Fibroblast of upper back skin (primary cell): Measurements from ENCODE around the gene NAA40.

Experiments used
- DNase-seq: peaks from one replicate; pipeline ENCODE4 v3.0.0-alpha.2; 2013

Gene NAA40

DNA sequence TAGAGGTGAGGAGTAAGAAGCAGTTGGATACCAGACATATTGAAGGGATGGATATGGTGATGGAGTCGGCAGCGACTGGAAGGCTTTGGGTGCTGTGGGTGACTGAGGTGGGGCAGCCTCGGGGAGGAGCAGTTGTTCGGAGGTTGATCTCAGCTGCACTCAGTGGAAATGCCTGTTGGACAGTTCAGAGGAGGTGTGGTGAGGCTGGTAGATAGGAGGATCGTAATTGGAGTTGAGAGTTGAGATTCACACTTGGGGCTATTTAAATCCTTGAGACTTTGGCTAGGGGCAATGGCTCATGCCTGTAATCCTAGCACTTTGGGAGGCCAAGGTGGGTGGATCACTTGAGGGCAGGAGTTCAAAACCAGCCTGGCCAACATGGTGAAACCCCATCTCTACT lies 54.3 kb downstream of the NAA40 start:
- DNase-seq, result no peak

DNA sequence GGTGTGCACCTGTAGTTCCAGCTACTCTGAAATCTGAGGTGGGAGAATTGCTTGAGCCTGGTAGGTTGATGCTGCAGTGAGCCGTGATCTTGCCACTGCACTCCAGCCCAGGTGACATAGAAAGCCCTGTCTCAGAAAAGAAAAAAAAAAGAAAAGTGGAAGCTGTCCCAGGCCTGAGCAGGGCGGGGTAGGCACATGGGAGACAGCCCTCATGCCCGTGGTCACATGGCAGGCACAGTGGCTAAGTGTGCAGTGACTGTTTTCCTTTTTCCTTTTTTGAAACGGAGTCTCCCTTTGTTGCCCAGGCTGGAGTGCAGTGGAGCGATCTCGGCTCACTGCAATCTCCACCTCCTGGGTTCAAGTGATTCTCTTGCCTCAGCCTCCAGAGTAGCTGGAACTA lies 55.2 kb downstream of the NAA40 start:
- DNase-seq, result no peak

DNA sequence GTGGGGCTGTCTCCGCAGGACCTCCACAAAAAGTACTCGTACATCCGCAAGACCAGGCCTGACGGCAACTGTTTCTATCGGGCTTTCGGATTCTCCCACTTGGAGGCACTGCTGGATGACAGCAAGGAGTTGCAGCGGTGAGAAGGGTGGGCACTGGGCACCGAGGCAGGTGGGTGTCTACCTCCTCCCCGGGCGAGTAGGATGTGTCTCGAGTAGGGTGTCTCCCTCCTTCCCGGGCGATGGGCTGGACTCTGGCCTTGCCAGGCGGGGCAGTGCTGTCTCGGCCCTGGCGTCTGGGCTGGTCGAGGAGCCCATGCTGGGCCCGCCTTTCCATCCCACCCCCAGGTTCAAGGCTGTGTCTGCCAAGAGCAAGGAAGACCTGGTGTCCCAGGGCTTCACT lies 57.7 kb downstream of the NAA40 start:
- DNase-seq, result no peak

DNA sequence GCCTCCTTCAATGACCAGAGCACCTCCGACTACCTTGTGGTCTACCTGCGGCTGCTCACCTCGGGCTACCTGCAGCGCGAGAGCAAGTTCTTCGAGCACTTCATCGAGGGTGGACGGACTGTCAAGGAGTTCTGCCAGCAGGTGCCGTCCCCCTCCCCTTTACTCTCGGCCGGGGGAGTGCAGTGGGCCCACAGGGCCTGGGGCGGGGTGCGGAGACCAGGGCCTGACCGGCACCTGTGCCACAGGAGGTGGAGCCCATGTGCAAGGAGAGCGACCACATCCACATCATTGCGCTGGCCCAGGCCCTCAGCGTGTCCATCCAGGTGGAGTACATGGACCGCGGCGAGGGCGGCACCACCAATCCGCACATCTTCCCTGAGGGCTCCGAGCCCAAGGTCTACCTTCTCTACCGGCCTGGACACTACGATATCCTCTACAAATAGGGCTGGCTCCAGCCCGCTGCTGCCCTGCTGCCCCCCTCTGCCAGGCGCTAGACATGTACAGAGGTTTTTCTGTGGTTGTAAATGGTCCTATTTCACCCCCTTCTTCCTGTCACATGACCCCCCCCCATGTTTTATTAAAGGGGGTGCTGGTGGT lies 58.4 kb downstream of the NAA40 start:
- DNase-seq, result no peak

DNA sequence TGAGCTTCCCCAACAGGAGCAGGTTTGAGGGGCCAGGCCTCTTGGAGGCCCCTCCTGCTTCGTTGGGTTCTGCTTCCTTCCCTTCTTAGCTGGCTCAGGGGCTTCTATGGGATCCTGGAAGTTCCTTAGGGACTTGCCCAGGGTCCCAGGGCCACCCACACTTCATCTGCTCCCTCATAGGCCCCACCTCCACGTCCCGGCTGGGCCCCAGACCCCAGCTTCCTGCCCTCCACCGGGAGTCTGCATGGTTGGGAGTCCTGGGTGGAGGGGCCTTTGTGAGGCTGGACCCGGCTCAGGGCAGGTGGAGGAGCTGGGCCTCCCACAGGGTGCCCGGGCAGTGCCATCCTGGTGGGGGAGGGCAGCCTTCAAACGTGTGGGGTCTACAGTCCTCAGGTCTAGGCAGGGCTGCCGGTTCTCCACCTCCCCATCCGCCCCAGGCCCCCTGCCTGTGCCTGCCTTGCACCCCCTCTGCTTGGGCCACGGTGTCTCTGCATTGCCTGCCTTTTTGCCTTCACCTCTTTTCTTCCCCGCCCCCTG lies 59.1 kb downstream of the NAA40 start:
- no peak for DNase-seq

DNA sequence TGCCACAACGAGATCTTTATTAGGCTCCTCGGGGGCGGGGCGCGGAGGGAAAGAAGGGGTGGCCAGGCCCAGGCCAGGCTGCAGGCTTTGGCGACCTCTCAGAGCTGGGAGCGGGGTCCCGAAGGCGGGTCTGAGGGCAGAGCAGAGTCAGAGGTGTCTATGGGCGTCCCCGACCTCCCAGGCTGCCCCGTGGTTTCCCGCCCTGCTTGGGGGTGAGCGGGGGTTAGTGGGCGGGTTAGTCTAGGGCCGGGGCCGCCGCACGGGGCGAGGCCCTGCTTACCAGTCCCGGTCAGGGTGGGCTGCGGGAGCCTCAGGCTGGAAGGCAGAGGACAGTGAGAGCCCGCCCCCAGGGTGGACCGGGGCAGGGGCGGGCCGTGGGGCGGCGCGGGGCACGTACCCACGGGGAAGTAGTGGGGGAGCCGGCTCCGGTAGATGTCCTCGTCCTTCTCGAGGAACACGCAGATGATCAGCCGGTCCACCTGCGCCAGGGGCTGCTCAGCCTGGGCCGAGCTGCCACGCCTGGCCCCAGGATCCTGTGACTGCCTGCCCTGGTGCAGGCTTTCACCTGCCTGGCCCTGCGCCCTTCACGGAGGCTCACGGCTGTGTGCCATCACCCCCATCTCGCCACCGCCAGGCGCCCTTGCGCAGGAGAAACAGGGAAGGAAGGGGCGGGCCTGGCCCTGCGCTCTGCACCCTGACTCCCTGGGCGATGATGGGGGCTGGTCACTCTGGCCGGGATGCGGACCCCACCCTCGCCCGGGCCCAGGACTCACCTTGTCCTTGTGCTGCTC lies 60.0 kb downstream of the NAA40 start:
- DNase-seq, result no peak

DNA sequence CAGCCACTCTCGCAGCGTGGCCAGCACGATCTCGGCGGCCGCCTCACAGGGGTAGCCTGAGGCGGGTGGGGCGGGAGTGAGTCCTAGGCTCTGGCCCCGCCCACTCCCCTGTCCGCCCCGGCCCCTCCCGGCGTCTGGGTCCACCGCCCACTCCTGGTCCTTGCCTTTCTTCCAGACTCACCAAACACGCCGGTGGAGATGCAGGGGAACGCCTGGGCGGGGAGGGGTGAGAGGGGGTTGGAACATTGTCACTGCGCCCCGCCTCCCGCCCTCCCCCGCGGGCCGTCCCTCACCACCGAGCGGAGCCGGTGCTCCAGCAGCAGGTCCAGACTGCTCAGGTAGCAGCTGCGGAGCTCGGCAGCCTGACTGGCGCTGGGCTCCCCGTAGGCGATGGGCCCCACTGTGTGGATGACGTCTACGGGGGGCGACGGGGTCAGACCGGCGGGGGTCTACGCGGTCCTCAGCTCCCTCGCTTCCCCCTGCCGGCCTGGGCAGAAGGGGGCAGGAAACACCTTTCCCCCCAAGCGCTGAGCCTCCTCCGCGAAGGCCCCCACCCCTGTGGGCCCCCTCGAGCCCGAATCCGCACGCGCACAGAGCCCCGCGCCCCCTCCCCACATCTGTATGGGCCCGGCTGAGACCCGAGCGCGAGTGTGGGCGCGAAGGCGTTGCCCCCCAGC lies 60.7 kb downstream of the NAA40 start:
- peak; percentile 40 for DNase-seq

DNA sequence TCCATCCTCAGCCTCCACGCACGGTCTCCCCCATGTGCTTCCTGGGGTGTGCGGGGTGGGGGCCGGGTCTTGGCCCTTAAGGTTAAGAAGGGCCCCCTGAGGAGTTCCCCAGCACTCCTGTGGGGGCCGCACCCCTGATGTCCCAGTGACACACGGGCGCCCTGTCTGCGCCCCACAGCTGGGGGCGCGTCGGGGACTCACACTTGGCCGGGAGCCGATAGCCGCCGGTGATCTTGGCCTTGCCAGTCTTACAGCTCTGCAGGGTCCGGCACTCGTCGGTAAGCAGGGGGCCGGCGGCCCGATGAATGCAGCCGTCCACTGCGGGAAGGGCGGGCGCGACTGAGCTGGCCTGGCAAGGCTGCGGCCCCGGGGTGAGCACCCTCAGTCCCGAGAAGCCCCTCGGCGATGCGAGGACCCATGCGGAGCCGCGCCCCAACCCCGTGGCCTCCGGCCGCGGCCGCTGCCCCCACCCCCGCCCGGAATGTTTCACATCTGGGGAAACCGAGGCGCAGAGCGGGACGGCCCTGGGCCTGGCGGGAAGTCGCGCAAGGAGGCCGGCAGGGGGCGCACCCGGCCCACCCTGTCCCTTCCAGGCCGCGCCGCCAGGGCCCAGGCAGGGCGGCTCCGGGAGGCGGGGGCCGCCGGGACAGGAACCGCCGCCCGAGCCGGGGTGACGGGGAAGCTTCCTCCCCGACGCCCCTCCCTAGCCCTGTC lies 61.4 kb downstream of the NAA40 start:
- DNase-seq, result peak; percentile 65

DNA sequence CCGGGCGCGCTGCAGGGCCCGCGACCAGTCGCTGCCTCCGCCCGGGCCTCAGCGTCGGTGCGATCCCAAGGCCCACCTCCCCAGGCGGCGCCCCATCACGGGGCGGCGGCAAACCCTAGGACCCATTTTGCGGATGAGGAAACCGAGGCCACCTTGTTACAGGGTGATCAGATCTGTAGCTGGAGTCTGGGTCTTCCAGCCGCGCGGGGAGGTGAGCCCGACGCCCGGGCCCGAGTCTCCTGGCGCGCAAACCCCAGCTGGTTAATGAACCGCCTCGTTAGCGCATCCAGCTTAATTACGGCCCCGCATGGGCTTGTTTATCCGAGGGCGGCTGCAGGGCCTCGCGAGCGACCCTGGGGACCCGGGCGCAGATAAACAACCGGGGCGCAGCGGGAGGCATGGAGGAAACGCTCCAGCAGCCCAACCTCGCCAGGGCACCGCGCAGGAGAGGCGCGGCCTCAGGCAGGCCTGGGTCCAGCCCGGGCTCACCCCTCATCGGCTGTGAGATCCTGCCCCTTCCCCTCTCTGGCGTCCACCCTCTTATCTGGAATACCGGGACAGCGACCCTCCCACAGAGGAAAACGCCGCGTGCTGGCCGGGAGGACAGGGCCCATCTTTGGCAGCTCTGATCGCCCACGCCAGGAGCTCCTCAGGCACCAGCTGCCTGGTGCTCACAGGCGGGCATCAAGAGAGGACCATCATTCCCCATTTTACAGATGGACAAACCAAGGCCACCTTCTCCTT lies 62.1 kb downstream of the NAA40 start:
- no peak for DNase-seq

DNA sequence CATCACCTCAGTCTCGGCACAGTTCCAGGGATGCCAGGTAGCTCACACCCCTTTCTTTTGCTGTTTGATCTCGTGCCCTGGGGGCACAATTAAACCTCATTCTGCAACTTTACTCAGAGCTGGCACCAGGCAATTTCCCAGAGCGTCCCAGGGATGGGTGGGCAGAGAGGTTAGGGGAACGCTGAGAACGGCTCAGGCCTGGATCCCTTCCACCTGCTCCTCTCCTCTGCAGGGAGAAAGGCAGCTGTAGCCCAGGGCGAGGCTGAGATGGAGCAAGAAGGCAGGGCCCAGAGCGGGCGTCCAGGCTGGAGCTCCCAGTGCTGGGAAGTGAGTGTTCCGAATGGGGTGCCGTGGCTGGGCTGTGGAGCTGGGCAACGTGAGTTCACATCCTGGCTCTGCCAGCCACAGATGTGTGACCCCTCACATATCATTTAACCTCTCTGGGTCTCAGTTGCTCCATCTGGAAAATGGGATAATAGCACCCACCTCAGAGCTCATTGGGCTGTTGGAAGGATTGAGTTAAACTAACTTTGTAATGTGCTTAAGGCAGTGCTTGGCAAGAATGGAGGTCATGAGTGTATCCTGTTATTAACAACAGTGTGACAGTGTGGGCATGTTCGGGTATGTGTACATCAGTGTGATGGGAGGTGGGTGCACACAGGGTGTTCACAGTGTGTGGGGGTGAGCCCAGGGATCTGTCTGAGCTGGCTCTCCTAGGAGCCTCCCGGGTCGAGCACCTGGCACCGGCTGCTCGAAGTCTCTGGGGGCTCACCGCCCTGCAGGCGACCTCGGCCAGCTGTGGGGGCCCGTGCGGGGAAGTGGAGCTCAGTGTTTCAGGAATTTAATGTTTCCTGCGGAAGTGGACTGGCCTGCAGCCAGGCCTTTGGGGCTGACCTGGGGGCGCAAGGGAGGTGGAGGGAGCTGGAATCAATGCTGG lies 63.0 kb downstream of the NAA40 start:
- DNase-seq, result peak; percentile 55

DNA sequence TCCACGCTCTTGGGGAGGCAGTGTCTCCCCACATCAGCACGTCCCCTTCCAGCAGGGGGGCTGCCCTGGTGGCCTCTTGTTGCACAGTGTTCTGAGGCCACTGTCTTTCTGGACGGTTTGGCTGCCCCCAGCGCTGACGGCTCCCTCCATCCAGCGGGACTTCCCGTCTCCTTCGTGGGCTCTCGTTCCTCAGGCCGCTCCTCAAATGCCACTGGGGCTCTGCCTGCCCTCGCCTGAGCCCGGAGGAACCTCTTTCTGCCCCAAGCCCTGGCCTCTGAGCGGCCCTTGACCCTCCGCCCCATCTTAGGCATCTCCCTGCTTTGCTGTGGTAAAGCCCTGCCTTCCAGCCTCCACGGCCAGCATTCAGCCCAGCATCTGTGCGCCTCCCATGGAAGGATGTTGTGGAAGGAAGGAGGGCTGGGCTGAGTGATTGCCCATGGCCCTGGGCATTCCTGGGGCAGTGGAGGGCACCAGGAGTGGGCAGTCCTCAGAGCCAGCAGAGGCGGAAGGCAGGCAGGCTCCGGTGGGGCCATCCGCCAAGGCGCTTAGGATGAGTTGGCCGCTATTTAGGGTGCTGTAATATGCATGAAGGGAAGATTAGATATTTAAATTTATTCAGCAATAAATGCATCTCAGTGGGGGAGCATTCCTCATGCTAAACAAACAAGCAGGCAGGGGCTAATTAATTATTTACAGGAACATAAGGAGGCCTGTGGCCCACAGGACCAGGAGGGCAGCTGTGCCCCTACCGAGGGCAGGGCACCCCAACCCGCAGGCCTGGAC lies 65.2 kb downstream of the NAA40 start:
- DNase-seq, result no peak

DNA sequence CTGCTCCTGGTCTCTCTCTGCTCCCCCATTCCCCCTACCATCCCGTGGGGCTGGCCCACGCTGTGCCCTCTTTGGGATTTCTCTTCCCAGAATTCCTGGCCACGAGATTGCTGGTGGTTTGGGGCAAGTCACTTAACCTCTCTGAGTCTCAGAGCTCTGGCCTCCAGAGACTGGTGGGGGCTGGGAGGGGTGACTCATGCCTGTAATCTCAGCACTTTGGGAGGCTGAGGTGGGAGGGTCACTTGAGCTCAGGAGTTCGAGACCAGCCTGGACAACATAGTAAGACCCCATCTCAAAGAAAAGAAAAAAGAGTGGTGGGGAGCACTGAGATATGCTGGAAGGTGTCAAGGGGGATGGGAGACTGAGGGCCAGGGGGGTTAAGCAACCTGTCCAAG lies 65.8 kb downstream of the NAA40 start:
- no peak for DNase-seq

DNA sequence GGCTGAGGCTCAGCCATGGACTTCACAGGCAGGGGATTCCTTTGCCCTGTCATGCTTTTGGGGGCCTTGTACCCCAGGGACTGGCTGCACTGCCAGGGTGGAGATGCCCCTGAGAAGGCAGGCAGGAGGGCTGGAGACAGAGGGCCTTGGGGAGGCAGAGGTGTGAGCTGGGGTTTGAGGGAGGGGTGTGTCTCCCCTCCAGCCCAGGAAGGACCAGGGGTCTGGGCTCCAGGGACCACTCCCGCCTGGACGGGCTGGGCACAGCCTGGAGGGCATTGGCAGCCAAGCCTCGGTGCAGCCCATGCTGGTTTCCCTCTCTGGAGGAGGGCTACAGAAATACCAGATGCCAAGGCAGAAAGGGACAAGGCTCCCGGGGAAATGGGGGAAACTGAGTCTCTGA lies 66.9 kb downstream of the NAA40 start:
- no peak for DNase-seq

DNA sequence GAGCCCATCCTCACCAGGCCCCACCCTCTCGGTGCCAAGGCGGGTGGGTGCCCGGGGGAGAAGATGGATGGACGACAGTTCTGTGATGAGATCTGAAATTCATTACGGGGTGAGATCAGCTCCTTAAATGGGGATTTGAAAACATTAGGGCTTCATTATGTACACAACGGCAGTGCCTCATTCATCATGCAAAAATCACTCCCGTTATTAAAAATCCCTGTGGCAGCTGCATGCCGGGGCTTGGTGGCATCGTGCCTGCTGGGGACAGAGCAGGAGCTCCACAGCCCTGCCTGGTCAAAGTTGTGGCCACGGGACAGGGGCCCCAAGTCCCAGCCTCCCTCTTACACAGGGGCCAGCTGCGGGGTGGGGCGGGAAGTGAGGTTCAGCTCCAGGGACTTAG lies 67.6 kb downstream of the NAA40 start:
- no peak for DNase-seq
